ENCODE data around the gene JAKMIP2. TPM values are rescaled to one million over a fixed set of nuclear protein-coding genes. Genes with fewer than 3 reads are reported as not detected.

The JAKMIP2 gene
- total and polyA plus RNA-seq, 4 donors, result 0.93 to 3.8 (median 2.1) TPM

DNA sequence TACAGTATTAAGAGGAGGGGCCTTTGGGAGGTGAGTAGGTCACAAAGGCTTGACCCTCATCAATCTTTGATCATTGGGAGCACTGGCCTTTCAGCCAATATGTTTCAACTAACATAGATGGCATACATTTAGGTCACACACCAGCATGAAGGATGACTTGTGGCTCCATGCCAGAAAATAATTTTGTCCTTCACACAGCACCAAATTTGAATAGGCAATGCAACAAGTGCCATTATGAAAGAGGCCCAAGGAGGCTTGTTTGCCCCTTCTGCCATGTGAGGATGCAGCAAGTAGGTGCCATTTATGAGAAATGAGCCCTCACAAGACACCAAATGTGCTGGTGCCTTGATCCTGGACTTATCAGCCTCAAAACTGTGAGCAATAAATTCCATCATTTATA, 81.1 kb downstream of the JAKMIP2 start:
- Histone ChIP-seq H3K9ac (ENCODE audit: insufficient read depth in 1 of 2, low read length in 2 of 2) (no peak overlapping the region), H3K27me3 (ENCODE audit: control insufficient read depth in 3 of 3, insufficient read depth in 3 of 3, low read length in 2 of 3) (no peaks in the 10 kb centered on the region), H3K36me3 (ENCODE audit: control insufficient read depth in 4 of 4, insufficient read depth in 4 of 4, low read length in 4 of 4) (peaks cover 0 to 2% (median 0%) of the 10 kb centered on the region in 4 donors), H3K9me3 (ENCODE audit: control insufficient read depth in 4 of 4, insufficient read depth in 3 of 4, low read length in 3 of 4) (peaks cover 0 to 12% (median 3%) of the 10 kb centered on the region in 4 donors), H3K4me3 (no peak overlapping the region), H3K27ac (ENCODE audit: low read depth in 1 of 2, low read length in 1 of 2) (no peak overlapping the region), H3K4me1 (ENCODE audit: control insufficient read depth in 5 of 5, insufficient read depth in 5 of 5, low read length in 5 of 5) (no peaks in the 10 kb centered on the region)
- DNase-seq (no peak), ATAC-seq (ENCODE audit: insufficient read depth, low FRiP score) (no peak)
- TF ChIP-seq, protein P1, sequence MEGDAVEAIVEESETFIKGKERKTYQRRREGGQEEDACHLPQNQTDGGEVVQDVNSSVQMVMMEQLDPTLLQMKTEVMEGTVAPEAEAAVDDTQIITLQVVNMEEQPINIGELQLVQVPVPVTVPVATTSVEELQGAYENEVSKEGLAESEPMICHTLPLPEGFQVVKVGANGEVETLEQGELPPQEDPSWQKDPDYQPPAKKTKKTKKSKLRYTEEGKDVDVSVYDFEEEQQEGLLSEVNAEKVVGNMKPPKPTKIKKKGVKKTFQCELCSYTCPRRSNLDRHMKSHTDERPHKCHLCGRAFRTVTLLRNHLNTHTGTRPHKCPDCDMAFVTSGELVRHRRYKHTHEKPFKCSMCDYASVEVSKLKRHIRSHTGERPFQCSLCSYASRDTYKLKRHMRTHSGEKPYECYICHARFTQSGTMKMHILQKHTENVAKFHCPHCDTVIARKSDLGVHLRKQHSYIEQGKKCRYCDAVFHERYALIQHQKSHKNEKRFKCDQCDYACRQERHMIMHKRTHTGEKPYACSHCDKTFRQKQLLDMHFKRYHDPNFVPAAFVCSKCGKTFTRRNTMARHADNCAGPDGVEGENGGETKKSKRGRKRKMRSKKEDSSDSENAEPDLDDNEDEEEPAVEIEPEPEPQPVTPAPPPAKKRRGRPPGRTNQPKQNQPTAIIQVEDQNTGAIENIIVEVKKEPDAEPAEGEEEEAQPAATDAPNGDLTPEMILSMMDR (IDR thresholded peaks at IDR 0.05; ENCODE audit: control extremely low read depth, extremely low read depth), result no peak

DNA sequence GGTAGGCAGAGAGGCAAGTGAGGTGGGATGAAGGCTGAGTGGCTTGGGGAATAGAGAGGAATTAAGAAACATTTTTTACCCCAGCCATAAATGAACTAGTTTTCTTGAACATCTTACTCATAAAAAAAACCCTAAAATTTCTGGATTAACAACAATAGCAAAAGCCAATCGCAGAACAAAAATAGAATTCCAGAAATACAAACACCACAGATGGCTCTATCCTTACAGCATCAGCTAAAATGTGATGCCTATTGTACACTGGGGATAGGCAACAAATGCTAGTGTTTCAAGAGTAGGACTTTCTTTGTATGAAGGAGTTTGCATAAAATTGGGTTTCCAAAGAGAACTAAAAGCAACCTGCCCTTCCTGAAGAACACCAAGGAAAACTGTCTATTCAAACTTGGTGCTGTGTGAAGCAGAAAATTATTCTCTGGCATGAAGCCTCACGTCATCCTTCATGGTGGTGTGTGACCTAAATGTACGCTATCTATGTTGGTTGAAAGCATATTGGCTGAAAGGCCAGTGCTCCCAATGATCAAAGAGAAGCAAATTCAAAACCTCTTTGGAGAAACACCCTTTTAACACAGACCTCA, 82.9 kb downstream of the JAKMIP2 start:
- Histone ChIP-seq H3K9me3 (ENCODE audit: control insufficient read depth in 4 of 4, insufficient read depth in 3 of 4, low read length in 3 of 4) (peaks cover 0 to 12% (median 3%) of the 10 kb centered on the region in 4 donors), H3K36me3 (ENCODE audit: control insufficient read depth in 4 of 4, insufficient read depth in 4 of 4, low read length in 4 of 4) (peaks cover 0 to 2% (median 0%) of the 10 kb centered on the region in 4 donors), H3K27me3 (ENCODE audit: control insufficient read depth in 3 of 3, insufficient read depth in 3 of 3, low read length in 2 of 3) (no peaks in the 10 kb centered on the region), H3K4me1 (ENCODE audit: control insufficient read depth in 5 of 5, insufficient read depth in 5 of 5, low read length in 5 of 5) (peaks cover 0 to 10% (median 5%) of the 10 kb centered on the region in 5 donors), H3K27ac (ENCODE audit: low read depth in 1 of 2, low read length in 1 of 2) (no peak overlapping the region), H3K9ac (ENCODE audit: insufficient read depth in 1 of 2, low read length in 2 of 2) (no peak overlapping the region), H3K4me3 (no peak overlapping the region)
- ATAC-seq (ENCODE audit: insufficient read depth, low FRiP score) (no peak), DNase-seq (no peak)
- TF ChIP-seq, protein P1 (IDR thresholded peaks at IDR 0.05; ENCODE audit: control extremely low read depth, extremely low read depth), result no peak
- WGBS, 2 donors, result 82 to 90% methylated on average over 3 of the region's 3 CpGs

- H3K36me3 ChIP-seq (ENCODE audit: control insufficient read depth in 4 of 4, insufficient read depth in 4 of 4, low read length in 4 of 4), result peaks cover 0 to 2% (median 0%) of the 10 kb centered on the region in 4 donors
- TF ChIP-seq, protein P1 (IDR thresholded peaks at IDR 0.05; ENCODE audit: control extremely low read depth, extremely low read depth), result no peak
- ATAC-seq (ENCODE audit: insufficient read depth, low FRiP score), result no peak
These were observed 85.1 kb downstream of the JAKMIP2 start for GRCh38 chr5:147697380-147697779.

GRCh38 chr5:147694772-147695171, 87.8 kb downstream of the JAKMIP2 start:
- DNase-seq (peak in 2 of 3 donors; percentile 29 to 37), ATAC-seq (ENCODE audit: insufficient read depth, low FRiP score) (no peak)
- H3K9ac ChIP-seq (ENCODE audit: insufficient read depth in 1 of 2, low read length in 2 of 2), result no peak overlapping the region
- H3K9me3 ChIP-seq (ENCODE audit: control insufficient read depth in 4 of 4, insufficient read depth in 3 of 4, low read length in 3 of 4), result peaks cover 0 to 12% (median 3%) of the 10 kb centered on the region in 4 donors
- H3K4me1 ChIP-seq (ENCODE audit: control insufficient read depth in 5 of 5, insufficient read depth in 5 of 5, low read length in 5 of 5), result peaks cover 0 to 32% (median 10%) of the 10 kb centered on the region in 5 donors
- TF ChIP-seq, protein P1 (IDR thresholded peaks at IDR 0.05; ENCODE audit: control extremely low read depth, extremely low read depth), result no peak
- WGBS, 2 donors, result 75 to 78% methylated on average over 2 of the region's 2 CpGs
- H3K27me3 ChIP-seq (ENCODE audit: control insufficient read depth in 3 of 3, insufficient read depth in 3 of 3, low read length in 2 of 3), result no peaks in the 10 kb centered on the region
- no peak overlapping the region for H3K4me3 ChIP-seq
- peaks cover 0 to 2% (median 0%) of the 10 kb centered on the region in 4 donors for H3K36me3 ChIP-seq (ENCODE audit: control insufficient read depth in 4 of 4, insufficient read depth in 4 of 4, low read length in 4 of 4)
- no peak overlapping the region for H3K27ac ChIP-seq (ENCODE audit: low read depth in 1 of 2, low read length in 1 of 2)

More at GRCh38 chr5:147697380-147697779, 85.1 kb downstream of the JAKMIP2 start:
- H3K27ac ChIP-seq (ENCODE audit: low read depth in 1 of 2, low read length in 1 of 2), result no peak overlapping the region
- H3K9ac ChIP-seq (ENCODE audit: insufficient read depth in 1 of 2, low read length in 2 of 2), result no peak overlapping the region
- peaks cover 0 to 12% (median 3%) of the 10 kb centered on the region in 4 donors for H3K9me3 ChIP-seq (ENCODE audit: control insufficient read depth in 4 of 4, insufficient read depth in 3 of 4, low read length in 3 of 4)
- H3K27me3 ChIP-seq (ENCODE audit: control insufficient read depth in 3 of 3, insufficient read depth in 3 of 3, low read length in 2 of 3), result no peaks in the 10 kb centered on the region
- H3K4me3 ChIP-seq, result no peak overlapping the region
- DNase-seq, result no peak
- H3K4me1 ChIP-seq (ENCODE audit: control insufficient read depth in 5 of 5, insufficient read depth in 5 of 5, low read length in 5 of 5), result peaks cover 0 to 27% (median 10%) of the 10 kb centered on the region in 5 donors

All from lung (tissue), 12 donors.